H1 (cell line): ENCODE results near the gene RNF5. TPM values are rescaled to one million over a fixed set of nuclear protein-coding genes. Genes with fewer than 3 reads are reported as not detected.

Experiments
- CTCF ChIA-PET: fragments of 300-600 bp; sonication (Branson Sonifier 250); formaldehyde crosslinking; loops from one replicate; lab custom pipeline; 2021; ENCODE audit not compliant: partially characterized antibody; lab: Charles Lee
- POLR2A ChIA-PET: fragments of 300-600 bp; sonication (Branson Sonifier 250); formaldehyde crosslinking; loops from one replicate; lab custom pipeline; 2021; ENCODE audit warnings: inconsistent platforms; ENCODE audit not compliant: partially characterized antibody; lab: Charles Lee
- DNase-seq, 2 experiments: peaks; one replicate each; pipeline versions ENCODE4 v3.0.0 to v3.0.0-alpha.2; 2010 to 2022; ENCODE audit warnings: low spot score in 2 of 2, low read depth in 1 of 2, mixed read lengths in 1 of 2
- FAIRE-seq: peaks from 2 replicates; lab custom pipeline; 2011; peaks lifted over from hg19 to GRCh38; lab: Jason Lieb, UNC
- H2AFZ ChIP-seq: 2 replicates; pipeline ENCODE4 v1.8.1; 2012; ENCODE audit warnings: low read length, inconsistent platforms
- H2AK5ac ChIP-seq: 2 replicates; pipeline ENCODE4 v1.6.1; 2013; ENCODE audit warnings: low read depth, low read length
- H2BK120ac ChIP-seq: replicated peaks from 2 replicates; pipeline ENCODE3; 2013; ENCODE audit warnings: low read depth, low read length, inconsistent platforms
- H2BK12ac ChIP-seq: 2 replicates; pipeline ENCODE4 v1.6.1; 2013; ENCODE audit warnings: low read depth, low read length
- H2BK15ac ChIP-seq: 2 replicates; pipeline ENCODE4 v1.6.1; 2013; ENCODE audit warnings: low read length
- H2BK20ac ChIP-seq: 2 replicates; pipeline ENCODE4 v1.6.1; 2013; ENCODE audit warnings: low read length
- H2BK5ac ChIP-seq: 2 replicates; pipeline ENCODE4 v1.6.1; 2013; ENCODE audit warnings: low read depth, low read length
- H3K14ac ChIP-seq: 2 replicates; pipeline ENCODE4 v1.6.1; 2013; ENCODE audit warnings: inconsistent platforms; ENCODE audit not compliant: insufficient read length
- H3K18ac ChIP-seq: 2 replicates; pipeline ENCODE4 v1.6.1; 2013; ENCODE audit warnings: low read length; ENCODE audit errors: extremely low read depth
- H3K23ac ChIP-seq: 2 replicates; pipeline ENCODE4 v1.6.1; 2013; ENCODE audit warnings: inconsistent platforms; ENCODE audit not compliant: insufficient read length
- H3K23me2 ChIP-seq: 2 replicates; pipeline ENCODE4 v1.6.1; 2013; ENCODE audit warnings: low read depth, low read length
- H3K27ac ChIP-seq: 2 replicates; pipeline ENCODE4 v1.6.1; 2011; ENCODE audit warnings: low read depth, low read length, inconsistent platforms
- H3K27me3 ChIP-seq, 4 experiments: replicated peaks in 1 of 4; 1 replicate in 1 of 4; 2 replicates in 3 of 4; pipeline versions ENCODE4 v1.6.1 to v1.8.1; 2011 to 2013; ENCODE audit warnings: low read length in 3 of 4, mild to moderate bottlenecking in 3 of 4, inconsistent platforms in 2 of 4, mixed read lengths in 2 of 4, moderate library complexity in 1 of 4; ENCODE audit not compliant: control insufficient read depth in 3 of 4, insufficient read depth in 3 of 4; ENCODE audit errors: extremely low read depth in 1 of 4
- H3K36me3 ChIP-seq, 4 experiments: 2 replicates each; pipeline versions ENCODE4 v1.6.1 to v1.8.1; 2011 to 2013; ENCODE audit warnings: mild to moderate bottlenecking in 4 of 4, low read length in 3 of 4, moderate library complexity in 2 of 4, control low read depth in 1 of 4, inconsistent platforms in 1 of 4; ENCODE audit not compliant: insufficient read depth in 4 of 4, control insufficient read depth in 2 of 4
- H3K4ac ChIP-seq: replicated peaks from 2 replicates; pipeline ENCODE3; 2013; ENCODE audit warnings: low read length, low read depth, mixed read lengths, inconsistent platforms; ENCODE audit not compliant: insufficient read length
- H3K4me1 ChIP-seq, 4 experiments: replicated peaks in 1 of 4; 1 replicate in 1 of 4; 2 replicates in 3 of 4; pipeline versions ENCODE4 v1.6.1 to v1.8.1; 2011 to 2013; ENCODE audit warnings: low read length in 3 of 4, inconsistent platforms in 2 of 4, mixed read lengths in 1 of 4; ENCODE audit not compliant: insufficient read depth in 4 of 4, control insufficient read depth in 3 of 4
- H3K4me2 ChIP-seq, 2 experiments: 2 replicates each; pipeline versions ENCODE4 v1.6.1 to v1.8.1; 2011 to 2013; ENCODE audit warnings: low read depth in 2 of 2, low read length in 2 of 2, control low read depth in 1 of 2, inconsistent platforms in 1 of 2, mild to moderate bottlenecking in 1 of 2; ENCODE audit not compliant: insufficient read depth in 1 of 2
- H3K4me3 ChIP-seq, 4 experiments: fragments of 200-600, 300-600 bp in 1 of 4; sonication (generic), shearing (Covaris generic), sonication (Bioruptor Twin) in 1 of 4; 2 replicates each; pipeline versions ENCODE4 v1.5.1 to v1.8.1; 2011 to 2016; ENCODE audit warnings: low read length in 4 of 4, low read depth in 3 of 4, control low read depth in 2 of 4, inconsistent platforms in 2 of 4, mild to moderate bottlenecking in 2 of 4, mixed read lengths in 1 of 4, moderate library complexity in 1 of 4; ENCODE audit not compliant: insufficient read depth in 2 of 4; ENCODE audit errors: extremely low read depth in 1 of 4
- H3K56ac ChIP-seq: replicated peaks from 2 replicates; pipeline ENCODE3; 2013; ENCODE audit warnings: low read depth, mild to moderate bottlenecking, mixed read lengths, low read length, inconsistent platforms; ENCODE audit not compliant: insufficient read length
- H3K79me1 ChIP-seq: 2 replicates; pipeline ENCODE4 v1.6.1; 2013; ENCODE audit warnings: low read depth, low read length, control low read depth
- H3K79me2 ChIP-seq, 2 experiments: 2 replicates each; pipeline versions ENCODE4 v1.6.1 to v1.8.1; 2012 to 2013; ENCODE audit warnings: low read length in 2 of 2, mild to moderate bottlenecking in 2 of 2, inconsistent platforms in 1 of 2; ENCODE audit not compliant: insufficient read depth in 2 of 2, control insufficient read depth in 1 of 2
- H3K9ac ChIP-seq, 4 experiments: replicated peaks in 1 of 4; 1 replicate in 1 of 4; 2 replicates in 3 of 4; pipeline versions ENCODE4 v1.6.1 to v1.8.1; 2011 to 2013; ENCODE audit warnings: low read depth in 3 of 4, low read length in 3 of 4, control low read depth in 2 of 4, mild to moderate bottlenecking in 2 of 4, moderate library complexity in 2 of 4, inconsistent platforms in 1 of 4; ENCODE audit errors: extremely low read depth in 1 of 4
- H3K9me3 ChIP-seq, 2 experiments: 2 replicates each; pipeline versions ENCODE4 v1.6.1 to v1.8.1; 2012 to 2013; ENCODE audit warnings: mild to moderate bottlenecking in 2 of 2, moderate library complexity in 2 of 2, control low read depth in 1 of 2, inconsistent platforms in 1 of 2, low read depth in 1 of 2, low read length in 1 of 2, mixed read lengths in 1 of 2; ENCODE audit not compliant: insufficient read depth in 2 of 2
- H4K20me1 ChIP-seq, 2 experiments: replicated peaks in 1 of 2; 2 replicates each; pipeline versions ENCODE3 to v1.8.1; 2011 to 2013; ENCODE audit warnings: inconsistent platforms in 2 of 2, low read length in 2 of 2, mild to moderate bottlenecking in 1 of 2; ENCODE audit not compliant: insufficient read depth in 2 of 2, control insufficient read depth in 1 of 2
- H4K5ac ChIP-seq: 2 replicates; pipeline ENCODE4 v1.6.1; 2013; ENCODE audit warnings: low read length, low read depth, mixed read lengths, inconsistent platforms; ENCODE audit not compliant: insufficient read length
- H4K8ac ChIP-seq: 2 replicates; pipeline ENCODE4 v1.8.0; 2013; ENCODE audit warnings: mild to moderate bottlenecking, moderate library complexity, low read length, inconsistent platforms; ENCODE audit not compliant: insufficient read depth; ENCODE audit errors: extremely low read depth
- H4K91ac ChIP-seq: replicated peaks from 2 replicates; pipeline ENCODE3; 2013; ENCODE audit warnings: low read length, mixed read lengths, inconsistent platforms; ENCODE audit not compliant: insufficient read length
- ATF3 ChIP-seq: IDR thresholded peaks from 2 replicates; pipeline ENCODE4 v1.6.1; 2011; ENCODE audit warnings: low read depth, mild to moderate bottlenecking, low read length; ENCODE audit not compliant: insufficient read depth
- BCL11A ChIP-seq, 2 experiments: IDR thresholded peaks; one replicate each; pipeline ENCODE4 v1.6.1; 2011; ENCODE audit warnings: low read depth in 2 of 2, low read length in 2 of 2, mild to moderate bottlenecking in 2 of 2
- EP300 ChIP-seq, 2 experiments: IDR thresholded peaks; 1 replicate in 1 of 2; 2 replicates in 1 of 2; pipeline ENCODE4 v1.6.1; 2011 to 2012; ENCODE audit warnings: low read depth in 2 of 2, low read length in 2 of 2, mild to moderate bottlenecking in 2 of 2, borderline replicate concordance in 1 of 2, inconsistent platforms in 1 of 2, moderate library complexity in 1 of 2
- HDAC2 ChIP-seq, 2 experiments: fragments of 300-600 bp in 1 of 2; sonication (generic) in 1 of 2; IDR thresholded peaks; 2 replicates each; pipeline ENCODE4 v1.6.1; 2011 to 2012; ENCODE audit warnings: low read depth in 2 of 2, low read length in 2 of 2, mild to moderate bottlenecking in 2 of 2, moderate library complexity in 2 of 2, borderline replicate concordance in 1 of 2, inconsistent platforms in 1 of 2
- KDM1A ChIP-seq: fragments of 200-600, 300-600 bp; sonication (generic); IDR thresholded peaks from 2 replicates; pipeline ENCODE4 v1.7.1; 2016; ENCODE audit warnings: mild to moderate bottlenecking, low read length, borderline replicate concordance
- POLR2AphosphoS5 ChIP-seq: IDR thresholded peaks from 2 replicates; pipeline ENCODE4 v1.6.1; 2011; ENCODE audit warnings: low read depth, low read length
- RAD21 ChIP-seq, 2 experiments: IDR thresholded peaks in 1 of 2; conservative IDR thresholded peaks in 1 of 2; 2 replicates each; pipeline ENCODE4 v1.6.1; 2011; ENCODE audit warnings: low read depth in 2 of 2, low read length in 2 of 2, improper control_type of control experiment in 1 of 2, inconsistent platforms in 1 of 2, mild to moderate bottlenecking in 1 of 2, moderate library complexity in 1 of 2
- SIX5 ChIP-seq: IDR thresholded peaks from 2 replicates; pipeline ENCODE4 v1.6.1; 2011; ENCODE audit warnings: mild to moderate bottlenecking, low read depth, low read length
- WGBS, 2 experiments: shearing (Covaris generic) in 1 of 2; methylation state at CpG; one replicate each; pipeline versions ENCODE4 v1.1.6 to v1.1.7; 2013 to 2015; ENCODE audit warnings: low lambda C conversion rate in 2 of 2, mixed read lengths in 2 of 2, inconsistent platforms in 1 of 2, low coverage in 1 of 2, missing lambda C conversion rate in 1 of 2; ENCODE audit not compliant: insufficient replicate concordance in 2 of 2, insufficient coverage in 1 of 2, insufficient read length in 1 of 2; ENCODE audit errors: extremely low coverage in 1 of 2, missing lambda C conversion rate in 1 of 2; 5-methylcytosine and 5-hydroxymethylcytosine counted together
- polyA plus RNA-seq, 7 experiments: library from polyadenylated mRNA; depleted of rRNA in 3 of 7; stranded (reverse) in 5 of 7; unstranded in 2 of 7; fragments of >200 nt in 5 of 7; fragments of 200-250 nt in 2 of 7; gene quantifications; 1 replicate in 5 of 7; 2 replicates in 1 of 7; 4 replicates in 1 of 7; pipeline versions ENCODE4 v1.2.1 to v1.2.3, GENCODE V29; 2011 to 2013; ENCODE audit warnings: missing spikeins in 2 of 7, mixed read lengths in 2 of 7
- total RNA-seq: library from RNA; stranded (reverse); fragmentation: NEBNext Ultra II Directional; extraction: Animal tissue kit (Norgen Biotek cat#: 25700); gene quantifications from 2 replicates; pipeline ENCODE4 v1.2.1, GENCODE V29; 2021

RNF5 gene
- total and polyA plus RNA-seq, 2 of the 8 experiments (the other 6 are each of a cell fraction or from before 2014, with no cell fraction given): 90.0 to 158 TPM

DNA sequence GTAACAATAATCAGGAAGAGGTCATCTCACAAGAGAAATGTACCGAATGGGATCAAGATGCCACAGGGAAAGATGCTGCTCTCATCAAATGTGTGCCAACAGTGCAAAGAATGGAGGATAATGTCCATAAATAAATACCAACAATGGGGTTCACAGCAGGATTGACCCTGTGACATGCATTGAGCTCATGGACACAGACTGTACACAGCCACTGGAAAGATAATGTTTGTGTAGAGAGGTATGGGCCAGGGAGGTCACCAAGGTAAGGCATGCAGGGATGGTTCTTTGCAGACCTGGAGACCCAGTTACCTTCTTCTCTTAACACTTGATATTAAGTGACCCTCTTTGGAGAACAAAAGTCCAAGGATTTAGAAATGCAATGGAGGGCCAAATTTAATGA is 3.8 kb upstream of the RNF5 start:
- Histone ChIP-seq H2AK5ac (no peak overlapping the region), H2AFZ (no peak overlapping the region), H4K91ac (no peak overlapping the region), H3K27ac (no peak overlapping the region), H2BK20ac (no peak overlapping the region), H3K4ac (no peak overlapping the region), H4K20me1 (peaks cover 6 to 7% of the 10 kb centered on the region in 2 experiments), H3K9ac (no peak overlapping the region), H2BK15ac (no peak overlapping the region), H3K56ac (no peak overlapping the region), H3K23ac (no peak overlapping the region), H3K14ac (no peak overlapping the region), H3K79me2 (peaks cover 13 to 47% of the 10 kb centered on the region in 2 experiments), H2BK5ac (no peak overlapping the region), H3K18ac (no peak overlapping the region), H3K4me3 (peak overlapping the region in 1 of 4 experiments; percentile 99; a peak in 3 of 8 replicates), H3K4me1 (peaks cover 5 to 20% (median 9%) of the 10 kb centered on the region in 4 experiments; a peak in 6 of 7 replicates), H3K9me3 (no peaks in the 10 kb centered on the region), H3K79me1 (peaks cover 9% of the 10 kb centered on the region; the same call in 1 of the 2 replicates), H2BK120ac (no peak overlapping the region), H3K4me2 (peak overlapping the region; percentile 99 to 100; a peak in 2 of 4 replicates), H4K8ac (no peak overlapping the region), H4K5ac (no peak overlapping the region), H3K23me2 (peaks cover 26% of the 10 kb centered on the region), H3K36me3 (peaks cover 2 to 19% (median 16%) of the 10 kb centered on the region in 4 experiments; a peak in 7 of 8 replicates), H2BK12ac (no peak overlapping the region), H3K27me3 (no peaks in the 10 kb centered on the region)
- 87% methylated on average over 1 of the region's 1 CpG; no CpG with 5 or more reads in 1 of the 2 experiments for WGBS, 2 experiments
- ChIA-PET POLR2A (interaction anchor here (1.9 to 2.1 kb wide), 2 partner anchors 10 to 45 kb away, joined by 6 to 10 read pairs; partner anchors contain the start of gene EGFL8), CTCF (interaction anchor here (1.3 kb wide), 1 partner anchor 26 kb away, joined by 3 read pairs; no protein-coding TSS in a partner anchor)
- no peak for TF ChIP-seq SIX5
- TF ChIP-seq HDAC2 (IDR thresholded peaks at IDR 0.05; ENCODE audit: borderline replicate concordance in 1 of 2, low read depth in 2 of 2, low read length in 2 of 2): no peak
- TF ChIP-seq ATF3: no peak
- no peak for TF ChIP-seq KDM1A
- no peak for TF ChIP-seq EP300 (IDR thresholded peaks at IDR 0.05; ENCODE audit: borderline replicate concordance in 1 of 2, low read depth in 2 of 2, low read length in 2 of 2)
- no peak for TF ChIP-seq POLR2AphosphoS5
- TF ChIP-seq RAD21 (IDR thresholded peaks at IDR 0.05 in 1 of 2, conservative IDR thresholded peaks at IDR 0.05 in 1 of 2; ENCODE audit: low read depth in 2 of 2, low read length in 2 of 2): no peak
- no peak for TF ChIP-seq BCL11A (IDR thresholded peaks at IDR 0.05; ENCODE audit: low read depth in 2 of 2, low read length in 2 of 2)
- FAIRE-seq (no peak), DNase-seq (no peak)
